Activated CD8-positive, alpha-beta memory T cell treated with anti-CD3 and anti-CD28 coated beads for 48 hours (primary cell): Measurements from ENCODE around the gene SMC1B.
"Not testable (repeated sequence)": the region's sequence is repeated elsewhere in the genome, so short reads cannot be mapped to it uniquely, and the experiment has no call there.

Experiments
- DNase-seq, 3 experiments: peaks; one replicate each; pipeline ENCODE4 v3.0.0-alpha.2; 2020; ENCODE audit warnings: low read depth in 2 of 3, low spot score in 2 of 3

Gene SMC1B

DNA sequence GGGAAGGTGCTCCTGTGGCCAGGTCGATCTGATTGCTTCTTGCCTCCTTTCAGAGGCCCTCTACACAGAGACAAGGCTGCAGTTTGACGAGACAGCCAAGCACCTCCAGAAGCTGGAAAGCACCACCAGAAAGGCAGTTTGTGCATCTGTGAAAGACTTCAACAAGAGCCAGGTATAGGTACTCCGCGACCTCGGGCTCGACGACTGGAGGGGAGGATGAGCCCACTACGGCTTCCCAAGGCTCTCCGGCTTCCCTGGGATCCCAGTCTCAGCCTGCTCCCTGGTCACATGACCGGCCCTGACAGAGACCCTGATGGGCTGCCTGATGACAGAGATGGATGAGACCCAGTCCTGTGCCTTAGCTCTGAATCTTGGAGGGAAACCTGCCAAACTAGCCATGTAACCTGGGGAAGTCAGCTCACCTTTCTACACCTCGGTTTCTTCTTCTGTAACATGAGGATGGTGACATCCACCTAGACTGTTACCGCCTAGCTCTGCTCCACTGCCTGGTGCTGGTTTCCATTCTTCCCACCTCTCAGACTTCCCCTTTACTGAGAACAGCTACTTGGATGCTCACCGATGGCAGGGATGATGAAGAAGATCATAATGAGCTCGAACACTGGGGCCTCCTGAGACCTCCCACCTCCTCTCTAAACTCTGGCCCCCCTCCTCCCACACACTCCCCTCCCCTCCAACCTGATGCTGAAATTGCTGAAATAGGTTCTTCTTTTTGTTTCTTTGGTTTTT lies 9.0 kb upstream of the SMC1B start:
- DNase-seq, result no peak

DNA sequence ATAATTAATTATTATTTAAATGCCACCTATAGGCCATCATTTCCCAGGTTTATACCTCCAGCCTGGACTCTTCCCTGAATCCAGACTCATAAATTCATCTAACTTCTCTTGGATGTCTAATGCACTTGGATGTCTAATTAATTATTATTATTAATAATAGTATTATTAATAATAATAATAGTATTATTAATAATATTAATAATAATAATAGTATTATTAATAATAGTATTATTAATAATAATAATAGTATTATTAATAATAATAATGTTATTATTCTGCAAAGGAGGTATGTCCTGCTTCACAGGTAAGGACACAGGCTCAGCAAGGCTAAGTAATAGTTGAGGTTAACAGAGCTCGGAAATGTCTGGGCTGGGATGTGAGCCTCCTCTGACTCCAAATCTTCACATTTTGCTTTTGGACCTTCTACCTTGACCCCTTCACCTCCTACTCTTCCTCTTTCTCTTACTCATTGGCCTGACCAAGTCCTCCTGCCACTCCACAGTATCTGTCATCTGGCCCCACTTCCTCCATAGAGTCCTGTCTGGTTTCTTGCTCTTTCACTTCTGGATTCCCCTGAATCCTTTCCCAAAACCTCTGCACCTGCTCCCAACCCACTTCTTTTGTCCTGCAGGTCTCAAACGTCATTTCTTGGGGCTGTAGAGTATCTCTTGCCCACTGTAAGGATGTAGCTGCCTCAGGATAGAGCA lies 8.1 kb upstream of the SMC1B start:
- no peak for DNase-seq

DNA sequence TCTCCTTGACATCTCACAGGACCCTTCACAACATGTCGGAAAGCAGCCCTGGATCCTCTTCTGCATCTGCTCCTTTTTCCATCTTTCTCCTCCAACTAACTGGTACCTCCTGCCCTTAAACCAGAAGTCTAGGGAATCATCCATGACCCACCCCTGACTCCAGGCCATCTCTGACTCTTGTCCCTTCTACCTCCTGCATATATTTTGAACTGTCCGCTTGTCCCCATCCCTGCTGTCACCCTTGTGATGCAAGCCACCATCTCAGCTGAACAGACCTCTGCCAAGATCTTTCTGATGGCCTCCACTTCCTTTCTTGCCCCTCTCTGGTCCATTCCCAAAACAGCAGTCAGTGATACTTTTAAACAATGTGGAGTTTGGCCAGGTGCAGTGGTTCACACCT lies 7.1 kb upstream of the SMC1B start:
- DNase-seq, result no peak

DNA sequence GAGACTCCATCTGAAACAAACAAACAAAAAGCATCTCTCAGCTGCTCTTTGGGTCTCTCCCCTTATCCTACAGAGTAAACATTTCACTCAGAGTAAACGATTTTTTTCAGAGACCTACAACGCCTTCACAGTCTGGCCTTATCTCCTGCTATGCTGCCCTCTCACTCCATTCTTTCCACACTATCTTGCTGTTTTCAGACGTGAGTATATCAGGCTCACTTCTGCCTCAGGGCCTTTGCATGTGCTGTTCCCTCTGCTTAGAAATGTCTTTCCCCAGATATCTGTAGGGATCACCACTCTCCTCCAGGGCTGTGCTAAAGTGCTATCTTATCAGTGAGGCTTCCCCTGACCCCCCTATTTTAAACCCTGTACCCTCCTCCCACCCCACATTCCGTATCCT lies 6.6 kb upstream of the SMC1B start:
- no peak for DNase-seq

DNA sequence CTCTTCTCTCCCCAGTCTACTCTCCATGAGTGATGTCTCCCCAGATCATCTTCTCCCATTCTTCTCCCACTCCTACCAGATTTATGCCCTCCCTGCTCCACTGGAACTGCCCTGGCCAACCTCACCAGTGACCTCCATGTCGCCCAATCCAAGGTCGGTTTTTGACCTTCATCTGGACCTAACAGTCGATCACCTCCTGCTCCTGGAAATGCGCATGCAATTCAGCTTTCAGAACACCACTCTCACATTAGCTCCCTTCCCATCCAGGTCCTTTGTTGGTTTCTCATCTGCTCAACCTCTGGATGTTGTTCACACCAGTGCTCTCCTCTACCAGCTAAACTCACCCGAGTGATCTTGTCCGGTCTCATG lies 5.4 kb upstream of the SMC1B start:
- no peak for DNase-seq

DNA sequence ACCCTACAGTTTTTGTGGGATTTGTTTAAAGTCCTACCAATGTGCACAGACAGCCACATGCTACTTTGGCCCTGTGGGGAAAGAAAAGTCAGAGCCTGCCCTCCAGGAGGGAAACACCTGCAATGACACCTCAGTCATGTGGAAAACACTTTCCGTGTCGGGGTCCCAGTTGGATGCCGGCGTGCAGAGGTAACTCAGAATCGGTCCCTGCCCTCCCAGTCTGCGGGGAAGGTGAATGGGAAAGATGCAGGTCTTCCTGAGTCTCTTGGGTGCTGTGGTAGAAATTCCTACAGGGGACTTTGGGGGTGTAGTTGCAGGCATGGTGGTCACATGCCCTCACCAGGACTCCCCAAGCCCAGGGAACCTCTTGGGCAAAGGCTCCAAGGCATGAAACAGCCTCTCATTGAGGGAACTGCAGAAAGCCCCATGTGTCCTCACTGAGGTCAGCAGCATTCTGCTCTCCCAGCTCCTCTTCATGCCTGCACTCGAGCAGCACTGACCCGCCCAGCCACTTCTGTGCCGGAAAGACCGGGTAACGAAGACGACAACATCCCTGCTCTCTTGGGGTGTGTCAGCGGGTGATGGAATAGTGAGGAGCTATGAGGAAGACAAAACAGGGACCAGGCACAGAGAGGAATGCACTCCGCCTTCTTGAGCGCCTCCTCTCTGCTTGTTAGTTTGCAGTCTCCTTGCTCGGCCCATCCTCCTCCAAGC lies 4.8 kb upstream of the SMC1B start:
- DNase-seq, result no peak

DNA sequence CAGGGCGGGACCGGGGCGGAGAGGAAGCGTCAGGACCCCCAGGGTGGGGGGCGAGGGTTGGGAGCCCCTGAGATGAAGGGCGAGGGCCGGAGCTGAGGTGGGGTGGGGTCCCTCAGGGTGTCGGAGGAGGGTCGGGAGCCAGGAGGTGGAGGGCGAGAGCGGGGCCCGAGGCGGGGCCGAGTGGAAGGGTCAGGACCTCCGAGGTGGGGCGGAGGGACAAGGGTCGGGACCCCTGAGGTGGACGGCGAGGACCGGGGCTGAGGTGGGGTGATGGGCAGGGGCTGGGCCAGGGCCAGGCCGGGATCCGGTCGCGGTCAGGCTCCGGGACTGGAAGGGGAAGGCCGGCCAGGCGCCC lies 409 bp downstream of the SMC1B start:
- no peak for DNase-seq

DNA sequence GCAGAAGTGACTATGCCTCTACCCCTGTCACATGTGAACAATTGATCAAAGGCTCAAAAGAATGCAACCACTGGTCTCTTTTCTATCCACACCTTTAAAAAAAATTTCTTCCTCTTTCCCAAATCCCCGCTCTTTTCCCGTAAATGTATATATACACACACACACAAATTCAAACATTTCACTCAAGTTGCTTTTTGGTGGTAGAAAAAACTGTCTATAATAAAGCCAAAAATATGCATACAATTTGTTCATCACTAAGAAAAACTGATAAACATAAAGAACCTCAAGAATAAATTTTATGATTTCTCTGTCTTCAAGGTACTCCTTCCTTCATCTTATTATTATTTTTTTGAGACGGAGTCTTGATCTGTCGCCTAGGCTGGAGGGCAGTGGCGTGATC lies 5.6 kb downstream of the SMC1B start:
- DNase-seq, result no peak

DNA sequence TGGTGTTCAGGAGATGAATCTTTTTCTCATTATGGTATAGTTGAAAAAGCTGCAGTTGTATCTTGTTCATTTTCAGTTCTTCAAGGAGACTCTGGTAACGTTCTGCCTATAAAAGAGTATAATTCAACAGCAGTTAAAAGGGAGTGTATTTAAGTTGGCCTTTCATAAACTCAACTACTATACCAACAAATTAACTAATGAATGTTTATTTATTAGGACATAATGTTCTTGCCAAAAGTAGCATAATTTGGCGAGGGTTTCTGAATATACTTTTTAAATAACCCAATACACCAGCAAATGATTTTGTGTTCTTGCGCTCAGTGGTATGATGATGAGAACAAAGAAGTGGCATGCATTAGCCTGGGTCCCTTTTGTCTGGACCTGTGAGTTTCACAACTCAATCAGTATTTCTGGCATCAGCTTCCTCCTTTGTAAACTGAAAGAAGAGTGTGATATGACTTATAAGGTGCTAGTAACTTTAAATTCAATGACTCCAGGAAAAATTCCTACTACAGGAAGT lies 10.9 kb downstream of the SMC1B start:
- no peak for DNase-seq

DNA sequence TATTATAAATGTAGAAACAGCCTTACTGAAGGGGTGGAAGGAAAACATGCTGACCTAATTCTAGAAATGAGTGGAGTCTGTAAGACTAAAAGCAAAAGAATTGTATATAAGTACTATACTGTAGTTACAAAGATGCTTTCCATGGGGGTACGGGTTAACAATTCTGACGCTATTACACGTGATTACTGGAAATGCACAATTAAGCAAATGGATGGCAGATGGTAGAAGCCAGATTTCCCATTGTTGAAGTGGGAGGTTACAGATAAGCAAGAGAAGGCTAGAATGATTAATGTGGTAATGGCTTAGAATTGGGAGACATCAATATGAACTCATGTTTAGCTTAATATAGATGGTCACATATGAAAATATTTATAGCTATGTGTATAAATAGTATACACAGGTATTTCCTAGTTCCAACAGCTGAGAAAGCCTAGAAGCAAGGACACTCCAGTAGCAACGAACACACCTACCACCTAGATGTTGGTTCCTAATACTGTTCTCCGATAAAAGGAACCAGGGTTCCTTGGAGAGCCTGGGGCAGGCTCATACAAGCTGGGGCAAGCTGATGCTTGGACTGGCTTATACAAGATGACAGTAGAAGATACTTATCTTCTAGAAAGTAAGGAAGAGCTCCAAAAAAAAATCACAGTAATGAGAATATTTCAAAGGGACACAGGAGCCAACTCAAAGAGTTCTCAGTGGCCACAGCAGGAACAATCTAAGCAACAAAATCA lies 13.5 kb downstream of the SMC1B start:
- DNase-seq, result no peak

DNA sequence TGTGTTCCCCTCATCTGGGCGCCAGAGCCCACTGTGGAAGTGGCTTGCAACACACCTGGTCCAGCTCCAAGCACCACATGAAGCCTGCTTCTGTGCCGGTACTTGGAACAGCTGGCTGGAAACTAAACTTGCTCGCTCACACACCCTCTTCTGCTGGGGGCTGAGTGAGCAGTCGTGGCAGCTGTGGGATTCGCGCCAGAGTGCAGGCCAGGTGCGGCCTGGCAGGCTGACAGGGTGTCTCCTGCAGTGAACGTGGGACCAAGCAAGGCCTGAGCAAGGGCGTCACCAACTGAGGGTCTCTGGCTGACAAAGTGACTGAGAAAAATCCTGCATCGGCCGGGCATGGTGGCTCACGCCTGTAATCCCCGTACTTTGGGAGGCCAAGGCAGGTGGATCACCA lies 15.2 kb downstream of the SMC1B start:
- DNase-seq, result no peak

DNA sequence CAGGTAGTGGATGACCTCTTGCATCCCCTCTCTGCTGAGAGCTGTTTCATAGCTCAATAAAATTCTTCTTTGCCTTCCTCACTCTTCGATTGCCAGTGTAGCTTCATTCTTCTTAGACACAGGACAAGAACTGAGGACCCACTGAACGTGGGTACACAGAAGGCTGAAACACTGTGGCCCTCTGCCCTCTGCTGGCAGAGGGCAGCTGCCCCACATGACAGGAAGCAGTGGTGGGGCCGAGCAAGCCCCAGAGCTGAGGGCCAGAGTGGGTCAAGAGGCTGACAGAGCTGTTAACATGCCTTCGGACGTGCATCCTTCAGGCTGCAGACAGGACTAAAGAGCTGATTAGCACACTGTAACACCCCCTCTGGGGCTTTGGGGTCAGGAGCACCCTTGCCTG lies 15.6 kb downstream of the SMC1B start:
- no peak for DNase-seq

DNA sequence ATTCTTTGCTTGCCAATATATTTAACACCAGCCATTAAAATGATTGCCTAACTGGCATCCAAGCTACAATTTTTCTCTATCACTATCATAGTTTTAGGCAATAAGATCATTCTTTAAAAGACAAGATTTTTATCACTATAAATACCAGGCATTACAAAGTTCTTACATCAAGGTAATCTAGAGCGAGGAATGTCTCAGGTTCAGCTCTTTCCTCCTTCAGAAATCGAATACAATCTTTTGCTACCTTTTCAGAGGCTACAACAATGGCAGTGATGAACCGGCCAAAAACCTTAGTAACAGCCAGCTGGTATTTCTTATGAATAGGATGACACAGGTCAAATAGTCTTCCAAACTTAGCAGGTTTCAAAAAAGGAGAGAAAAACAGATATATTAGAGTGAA lies 23.9 kb downstream of the SMC1B start:
- DNase-seq, result no peak

DNA sequence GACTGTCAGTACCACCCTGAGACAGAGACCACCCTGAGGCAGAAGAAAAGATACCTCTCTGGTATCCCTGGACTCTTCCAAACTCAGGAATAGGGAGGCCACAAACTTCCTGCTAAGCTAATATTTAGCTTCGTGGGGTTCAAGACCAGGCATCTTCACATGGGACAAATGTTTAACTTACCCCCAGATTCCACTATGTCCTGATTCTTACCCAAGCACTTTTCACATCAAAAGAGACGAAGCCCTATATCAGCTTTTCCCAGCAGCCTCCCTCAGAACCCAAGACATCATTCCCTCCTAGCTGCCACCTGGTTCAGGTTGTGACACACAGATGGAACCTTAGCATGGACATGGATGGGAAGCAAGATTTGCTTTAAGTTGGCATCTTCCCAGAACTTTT lies 32.1 kb downstream of the SMC1B start:
- no peak for DNase-seq

DNA sequence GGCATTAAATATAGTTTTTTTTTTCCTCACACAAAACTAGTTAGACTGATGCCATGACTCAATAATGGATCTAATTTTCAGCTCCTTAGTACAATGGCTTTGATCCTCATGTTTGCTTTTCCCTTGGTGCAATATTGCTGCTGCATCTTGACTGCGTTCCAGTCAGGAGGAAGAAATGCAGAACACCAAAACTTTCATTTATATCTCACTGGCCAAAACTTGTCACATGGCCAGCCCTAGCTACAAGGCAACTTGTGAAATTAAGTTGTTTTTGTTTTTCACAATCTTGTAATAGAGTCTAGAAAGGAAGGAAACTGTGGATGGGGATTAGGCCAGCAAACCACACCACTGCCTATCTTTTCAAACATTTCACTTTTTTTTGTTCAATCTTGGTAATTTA lies 36.7 kb downstream of the SMC1B start:
- DNase-seq, result no peak

DNA sequence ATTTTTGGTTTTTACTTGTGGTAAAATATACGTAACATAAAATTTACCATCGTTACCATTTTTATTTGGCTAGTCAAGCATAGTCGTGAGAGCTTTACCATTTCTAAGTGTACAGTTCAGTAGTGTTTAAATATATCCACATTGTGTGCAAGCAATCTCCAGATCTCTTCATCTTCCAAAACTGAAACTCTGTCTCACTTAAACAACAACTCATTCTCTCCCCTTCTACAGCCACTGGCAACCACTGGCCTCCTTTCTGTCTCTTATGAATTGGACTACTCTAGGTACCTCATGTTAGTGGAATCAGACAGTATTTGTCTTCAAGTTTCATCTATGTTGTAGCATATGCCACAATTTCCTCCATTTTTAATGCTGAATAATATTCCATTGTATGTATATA lies 37.4 kb downstream of the SMC1B start:
- DNase-seq, result no peak

DNA sequence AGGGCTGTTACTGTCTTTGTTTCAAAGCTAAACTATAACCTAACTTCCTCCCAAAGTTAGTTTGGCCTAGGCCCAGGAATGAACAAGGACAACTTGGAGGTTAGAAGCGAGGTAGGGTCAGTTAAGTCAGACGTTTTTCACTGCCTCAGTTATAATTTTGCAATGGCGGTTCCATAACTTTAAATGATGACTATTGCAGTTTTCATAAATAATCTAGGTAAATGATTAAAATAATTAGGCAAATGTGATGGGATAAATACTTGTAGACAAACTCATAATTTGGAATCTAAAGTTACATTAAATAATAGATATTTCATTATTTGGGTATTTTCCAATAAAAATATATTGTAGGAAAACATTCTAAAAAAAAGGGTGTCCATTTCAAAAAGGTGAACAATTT lies 39.8 kb downstream of the SMC1B start:
- not testable (repeated sequence) for DNase-seq

DNA sequence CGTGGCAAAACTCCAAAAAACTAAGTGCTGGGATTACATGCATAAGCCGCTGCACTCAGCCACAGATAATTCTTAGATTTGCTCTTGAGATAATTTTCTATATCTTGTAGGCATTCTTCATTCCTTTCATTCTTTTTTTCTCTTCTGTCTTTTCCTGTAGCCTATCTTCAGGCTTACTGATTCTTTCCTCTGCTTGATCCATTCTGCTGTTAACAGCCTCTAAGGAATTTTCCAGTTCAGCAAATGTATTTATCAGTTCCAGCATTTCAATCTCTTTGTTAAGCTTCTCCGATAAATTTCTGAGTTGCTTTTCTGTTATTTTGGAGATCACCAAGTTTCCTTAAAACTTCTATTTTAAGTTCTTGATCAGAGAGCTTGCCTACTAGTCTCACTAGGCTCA lies 46.7 kb downstream of the SMC1B start:
- no peak for DNase-seq

DNA sequence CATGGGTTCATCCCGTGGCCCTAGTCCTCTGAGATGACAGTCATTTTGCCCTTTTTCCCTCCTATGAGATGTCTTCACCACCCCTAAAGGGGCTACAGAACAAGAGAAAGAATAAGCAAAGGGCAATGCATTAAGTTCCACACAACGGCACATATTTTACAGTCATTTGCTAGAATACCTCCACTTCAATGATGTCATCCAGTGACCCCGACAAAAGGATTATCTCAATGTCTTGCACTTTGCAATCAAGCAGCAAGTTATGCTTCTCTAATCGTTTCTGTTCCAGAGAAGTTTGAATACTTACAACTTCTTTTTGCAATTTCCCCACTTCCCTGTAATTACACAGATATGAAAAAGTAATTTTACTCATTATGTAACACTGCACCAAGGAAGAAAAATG lies 53.8 kb downstream of the SMC1B start:
- DNase-seq, result no peak

DNA sequence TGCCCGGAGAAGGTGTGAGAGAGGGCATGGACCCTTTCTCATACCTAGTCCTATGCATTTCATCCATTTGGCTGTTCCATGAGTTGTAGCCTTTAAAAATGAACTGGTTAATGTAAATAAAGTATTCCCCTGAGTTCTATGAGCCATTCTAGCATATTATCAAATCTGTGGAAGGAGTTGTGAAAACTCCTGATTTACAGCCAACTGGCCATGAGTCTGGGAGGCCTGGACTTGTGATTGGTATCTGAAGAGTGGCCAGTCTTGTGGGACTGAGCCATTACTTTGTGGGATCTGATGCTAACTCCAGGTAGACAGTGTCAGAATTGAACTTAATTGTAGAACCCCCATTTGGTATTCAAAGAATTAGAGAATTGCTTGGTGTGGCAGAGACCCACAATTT lies 55.3 kb downstream of the SMC1B start:
- DNase-seq, result no peak

DNA sequence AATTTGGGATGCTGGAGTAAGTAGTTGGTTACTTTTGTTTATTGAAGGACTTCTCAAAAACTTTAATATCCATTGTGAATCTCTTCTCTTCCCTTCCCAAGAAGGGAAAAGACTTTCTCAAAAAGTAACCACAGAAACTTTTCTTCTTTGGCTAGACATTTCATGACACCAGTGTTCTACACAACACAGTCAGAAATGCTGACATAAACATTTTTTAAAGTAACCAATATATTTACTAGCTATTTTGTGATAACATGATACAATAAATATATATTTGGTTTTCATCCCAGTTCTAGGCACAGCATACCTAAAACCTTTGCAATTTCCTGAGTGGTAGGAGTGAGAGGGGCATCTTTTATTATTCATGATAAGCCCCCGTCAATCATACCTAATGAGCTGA lies 55.9 kb downstream of the SMC1B start:
- DNase-seq, result no peak

DNA sequence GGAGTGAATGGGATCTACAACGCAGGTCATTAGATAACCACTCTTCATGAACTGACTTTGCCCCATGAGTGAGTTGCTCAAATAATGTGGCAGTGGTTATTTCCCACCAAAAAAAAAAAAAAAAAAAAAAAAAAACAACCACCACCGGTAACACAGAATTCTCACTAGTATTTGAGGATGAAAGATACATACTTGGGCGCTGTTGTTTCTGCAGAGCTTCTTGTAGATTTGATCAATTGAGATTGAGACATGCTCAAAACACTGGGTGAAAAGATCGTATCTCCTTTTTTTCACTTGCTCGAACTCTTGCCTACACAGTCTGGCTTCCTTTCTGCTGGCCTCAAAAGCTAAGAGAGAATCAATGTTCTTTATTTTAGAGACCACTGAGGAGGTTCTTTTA lies 59.6 kb downstream of the SMC1B start:
- DNase-seq, result no peak
